Ishikawa (cell line): ENCODE results near the gene SGCD.

Experiments used
- CEBPB ChIP-seq: IDR thresholded peaks from 2 replicates; pipeline ENCODE4 v1.6.1; 2012
- CREB1 ChIP-seq: IDR thresholded peaks from 2 replicates; pipeline ENCODE4 v1.6.1; 2012; ENCODE audit warnings: low read depth
- EP300 ChIP-seq: IDR thresholded peaks from 2 replicates; pipeline ENCODE4 v1.6.1; 2012; ENCODE audit warnings: borderline replicate concordance
- TAF1 ChIP-seq: IDR thresholded peaks from 2 replicates; pipeline ENCODE4 v1.6.1; 2012; ENCODE audit warnings: low read depth, mild to moderate bottlenecking
- ZBTB7A ChIP-seq: IDR thresholded peaks from 2 replicates; pipeline ENCODE4 v1.6.1; 2012; ENCODE audit warnings: low read depth
- TF ChIP-seq, protein P1 (sequence below): IDR thresholded peaks from 2 replicates; pipeline ENCODE4 v1.6.1; 2012
- TF ChIP-seq, protein P2 (sequence below): IDR thresholded peaks from 2 replicates; pipeline ENCODE4 v1.6.1; 2012; ENCODE audit warnings: low read depth, mild to moderate bottlenecking

DNA sequence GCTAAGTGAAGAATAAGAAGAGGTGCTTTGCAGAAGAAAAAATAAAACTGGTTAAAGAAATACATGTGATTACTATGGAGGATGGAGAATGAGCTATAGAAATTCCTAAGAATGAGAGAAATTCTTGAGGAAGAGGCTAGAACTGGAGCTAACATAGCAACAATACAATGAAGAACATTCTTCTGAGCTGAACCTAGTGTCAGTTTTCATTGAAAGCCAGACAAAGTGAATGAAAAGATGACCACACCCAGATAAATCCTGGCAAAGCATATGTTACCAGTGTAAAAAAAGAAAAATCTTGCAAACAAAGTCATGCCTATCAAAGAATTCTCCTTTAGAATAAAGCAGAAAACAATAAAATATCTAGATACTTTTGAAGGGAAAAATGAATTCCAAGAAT lies 39.6 kb downstream of the SGCD start:
- TF ChIP-seq, protein P1, sequence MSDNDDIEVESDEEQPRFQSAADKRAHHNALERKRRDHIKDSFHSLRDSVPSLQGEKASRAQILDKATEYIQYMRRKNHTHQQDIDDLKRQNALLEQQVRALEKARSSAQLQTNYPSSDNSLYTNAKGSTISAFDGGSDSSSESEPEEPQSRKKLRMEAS: no peak
- TF ChIP-seq, protein P2, sequence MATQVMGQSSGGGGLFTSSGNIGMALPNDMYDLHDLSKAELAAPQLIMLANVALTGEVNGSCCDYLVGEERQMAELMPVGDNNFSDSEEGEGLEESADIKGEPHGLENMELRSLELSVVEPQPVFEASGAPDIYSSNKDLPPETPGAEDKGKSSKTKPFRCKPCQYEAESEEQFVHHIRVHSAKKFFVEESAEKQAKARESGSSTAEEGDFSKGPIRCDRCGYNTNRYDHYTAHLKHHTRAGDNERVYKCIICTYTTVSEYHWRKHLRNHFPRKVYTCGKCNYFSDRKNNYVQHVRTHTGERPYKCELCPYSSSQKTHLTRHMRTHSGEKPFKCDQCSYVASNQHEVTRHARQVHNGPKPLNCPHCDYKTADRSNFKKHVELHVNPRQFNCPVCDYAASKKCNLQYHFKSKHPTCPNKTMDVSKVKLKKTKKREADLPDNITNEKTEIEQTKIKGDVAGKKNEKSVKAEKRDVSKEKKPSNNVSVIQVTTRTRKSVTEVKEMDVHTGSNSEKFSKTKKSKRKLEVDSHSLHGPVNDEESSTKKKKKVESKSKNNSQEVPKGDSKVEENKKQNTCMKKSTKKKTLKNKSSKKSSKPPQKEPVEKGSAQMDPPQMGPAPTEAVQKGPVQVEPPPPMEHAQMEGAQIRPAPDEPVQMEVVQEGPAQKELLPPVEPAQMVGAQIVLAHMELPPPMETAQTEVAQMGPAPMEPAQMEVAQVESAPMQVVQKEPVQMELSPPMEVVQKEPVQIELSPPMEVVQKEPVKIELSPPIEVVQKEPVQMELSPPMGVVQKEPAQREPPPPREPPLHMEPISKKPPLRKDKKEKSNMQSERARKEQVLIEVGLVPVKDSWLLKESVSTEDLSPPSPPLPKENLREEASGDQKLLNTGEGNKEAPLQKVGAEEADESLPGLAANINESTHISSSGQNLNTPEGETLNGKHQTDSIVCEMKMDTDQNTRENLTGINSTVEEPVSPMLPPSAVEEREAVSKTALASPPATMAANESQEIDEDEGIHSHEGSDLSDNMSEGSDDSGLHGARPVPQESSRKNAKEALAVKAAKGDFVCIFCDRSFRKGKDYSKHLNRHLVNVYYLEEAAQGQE: no peak
- no peak for TF ChIP-seq TAF1
- TF ChIP-seq EP300: no peak
- TF ChIP-seq CEBPB: no peak
- TF ChIP-seq CREB1: no peak
- no peak for TF ChIP-seq ZBTB7A
